Measurements from ENCODE around the gene DLG2. TPM values are rescaled to one million over a fixed set of nuclear protein-coding genes. Genes with fewer than 3 reads are reported as not detected.

The DLG2 gene
- total and polyA plus RNA-seq, 2 of the 4 experiments (the other 2 are of a cell fraction): 0.31 to 0.36 TPM

DNA sequence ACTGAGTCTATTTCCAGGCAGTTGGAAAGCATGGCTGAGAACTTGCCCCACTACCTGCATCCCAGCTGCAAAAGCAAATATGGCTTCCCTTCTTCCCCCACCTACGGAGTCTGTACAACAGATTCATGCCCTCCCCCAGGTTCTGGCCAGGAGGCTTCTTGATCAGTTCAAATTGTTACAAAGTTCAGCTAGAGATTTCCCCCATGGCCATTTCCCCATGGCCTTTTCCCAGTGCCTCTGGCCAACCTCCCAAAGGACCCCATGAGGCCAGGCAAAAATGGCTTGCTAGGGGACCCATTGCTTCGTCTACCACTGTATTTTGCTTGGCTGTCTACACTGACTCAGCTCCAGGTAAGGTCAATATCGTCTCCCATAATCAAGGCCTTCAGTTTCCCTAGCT, 203.3 kb downstream of the DLG2 start:
- H4K20me1 ChIP-seq (ENCODE audit: insufficient read depth, low read length): no peaks in the 10 kb centered on the region
- ChIA-PET CTCF (no interaction called here), POLR2A (ENCODE audit: unreplicated experiment) (no interaction called here)
- no peaks in the 10 kb centered on the region for H3K27me3 ChIP-seq (ENCODE audit: control insufficient read depth, insufficient read depth, low read length)
- no peak overlapping the region for H3K56ac ChIP-seq (ENCODE audit: extremely low read depth, insufficient read depth, low read length)
- H3K14ac ChIP-seq (replicated peaks; ENCODE audit: low read depth, low read length): no peak overlapping the region
- H3K9me3 ChIP-seq (ENCODE audit: control insufficient read depth, insufficient read depth, low read length): peaks cover 15% of the 10 kb centered on the region; the same call in 1 of the 2 replicates
- in situ Hi-C loops (cut with MboI; ENCODE audit: low sequenced_read_pairs) (no loop called here), dilution Hi-C loops (cut with HindIII; ENCODE audit: low sequenced_read_pairs, unreplicated experiment) (no loop called here), intact Hi-C loops (cut with micrococcal nuclease) (no loop called here)
- H2BK120ac ChIP-seq (ENCODE audit: low read depth, low read length): no peak overlapping the region
- TF ChIP-seq CEBPB (IDR thresholded peaks at IDR 0.05; ENCODE audit: low read depth, low read length) (no peak), RFX5 (IDR thresholded peaks at IDR 0.05; ENCODE audit: low read depth, low read length) (no peak), MXI1 (IDR thresholded peaks at IDR 0.05; ENCODE audit: borderline replicate concordance, low read depth, low read length) (no peak), MAZ (IDR thresholded peaks at IDR 0.05; ENCODE audit: borderline replicate concordance, low read depth, low read length) (no peak), MAFK (IDR thresholded peaks at IDR 0.05; ENCODE audit: low read depth, low read length) (no peak), FOS (IDR thresholded peaks at IDR 0.05; ENCODE audit: low read depth, low read length) (no peak), CHD1 (IDR thresholded peaks at IDR 0.05; ENCODE audit: low read depth, low read length) (no peak), POLR2A (IDR thresholded peaks at IDR 0.05; ENCODE audit: low read depth, low read length) (no peak), BHLHE40 (IDR thresholded peaks at IDR 0.05; ENCODE audit: low read depth, low read length) (no peak)
- TF ChIP-seq, protein P1, sequence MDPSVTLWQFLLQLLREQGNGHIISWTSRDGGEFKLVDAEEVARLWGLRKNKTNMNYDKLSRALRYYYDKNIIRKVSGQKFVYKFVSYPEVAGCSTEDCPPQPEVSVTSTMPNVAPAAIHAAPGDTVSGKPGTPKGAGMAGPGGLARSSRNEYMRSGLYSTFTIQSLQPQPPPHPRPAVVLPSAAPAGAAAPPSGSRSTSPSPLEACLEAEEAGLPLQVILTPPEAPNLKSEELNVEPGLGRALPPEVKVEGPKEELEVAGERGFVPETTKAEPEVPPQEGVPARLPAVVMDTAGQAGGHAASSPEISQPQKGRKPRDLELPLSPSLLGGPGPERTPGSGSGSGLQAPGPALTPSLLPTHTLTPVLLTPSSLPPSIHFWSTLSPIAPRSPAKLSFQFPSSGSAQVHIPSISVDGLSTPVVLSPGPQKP (IDR thresholded peaks at IDR 0.05; ENCODE audit: borderline replicate concordance, low read depth, low read length): no peak
- H4K91ac ChIP-seq (ENCODE audit: insufficient read depth, low read depth, low read length): no peak overlapping the region
- H3K18ac ChIP-seq (ENCODE audit: low read depth, low read length): no peak overlapping the region
- H2BK20ac ChIP-seq (ENCODE audit: low read depth, low read length): no peak overlapping the region
- H3K9ac ChIP-seq (ENCODE audit: low read depth, low read length): no peak overlapping the region
- H3K27ac ChIP-seq (ENCODE audit: insufficient read depth, low read length): no peak overlapping the region
- H2BK15ac ChIP-seq (ENCODE audit: low read depth, low read length): no peak overlapping the region
- no peak overlapping the region for H2BK5ac ChIP-seq (ENCODE audit: low read depth, low read length, poor library complexity, severe bottlenecking)
- H3K4me1 ChIP-seq (ENCODE audit: control insufficient read depth, insufficient read depth, low read length): no peaks in the 10 kb centered on the region
- 83% methylated on average over 1 of the region's 3 CpGs; no CpG with 5 or more reads in 1 of the 2 experiments for whole genome bisulfite sequencing, 2 experiments (ENCODE audit: extremely low coverage in 2 of 2, insufficient read length in 1 of 2)
- H2AFZ ChIP-seq (replicated peaks; ENCODE audit: low read length, poor library complexity): no peak overlapping the region
- H4K5ac ChIP-seq (ENCODE audit: low read depth, low read length): no peak overlapping the region
- H3K4ac ChIP-seq (ENCODE audit: low read depth, low read length): no peak overlapping the region
- H2AK9ac ChIP-seq (replicated peaks; ENCODE audit: low read depth, low read length, poor library complexity): no peak overlapping the region
- H3K79me1 ChIP-seq (ENCODE audit: low read depth in 1 of 2, low read length in 2 of 2): no peaks in the 10 kb centered on the region
- no peak overlapping the region for H4K8ac ChIP-seq (ENCODE audit: low read depth in 2 of 2, low read length in 2 of 2)
- ATAC-seq (ENCODE audit: low read depth) (no peak), DNase-seq (no peak)
- no peak overlapping the region for H3K4me3 ChIP-seq (ENCODE audit: insufficient read depth, low read depth, low read length)
- H2AK5ac ChIP-seq (ENCODE audit: low read depth, low read length): no peak overlapping the region
- no peak overlapping the region for H3K4me2 ChIP-seq (ENCODE audit: low read depth, low read length)
- no peak overlapping the region for H3K23ac ChIP-seq (ENCODE audit: low read depth, low read length)
- H3K9me1 ChIP-seq (ENCODE audit: insufficient read depth, low read length): no peaks in the 10 kb centered on the region
- BruUV-seq (replicated peaks): no TSS peak
- no peaks in the 10 kb centered on the region for H3K36me3 ChIP-seq (ENCODE audit: control insufficient read depth, insufficient read depth, low read length)

Data from IMR-90 (cell line).